ENCODE data around the gene EPB41. TPM values are rescaled to one million over a fixed set of nuclear protein-coding genes. Genes with fewer than 3 reads are reported as not detected.

EPB41 gene
- total and polyA plus RNA-seq, 2 of the 8 experiments (the other 6 are each of a cell fraction or from before 2014, with no cell fraction given): 36.7 to 109 TPM

GRCh38 chr1:29167904-29168303 lies 253.5 kb downstream of the EPB41 start:
- CTCF ChIA-PET (ENCODE audit: partially characterized antibody): interaction anchor here (1.2 to 2.5 kb wide), 3 partner anchors 10 to 30 kb away, joined by 5 to 13 read pairs (median 12); no protein-coding TSS in a partner anchor
- no peak for FAIRE-seq
- POLR2A ChIA-PET (ENCODE audit: partially characterized antibody): interaction anchor here (0.6 to 9.0 kb wide), 7 partner anchors 9 to 99 kb away, joined by 3 to 105 read pairs (median 4); partner anchors contain the start of gene SRSF4
- no peak for TF ChIP-seq SIX5 (IDR thresholded peaks at IDR 0.05; ENCODE audit: low read depth, low read length)
- TF ChIP-seq CHD1 (IDR thresholded peaks at IDR 0.05; ENCODE audit: low read depth, low read length): no peak
- TF ChIP-seq EZH2 (IDR thresholded peaks at IDR 0.05; ENCODE audit: low read depth, low read length, severe bottlenecking): no peak
- no peak for TF ChIP-seq ATF3 (IDR thresholded peaks at IDR 0.05; ENCODE audit: insufficient read depth, low read depth, low read length)
- TF ChIP-seq ASH2L (IDR thresholded peaks at IDR 0.05; ENCODE audit: low read length): no peak
- TF ChIP-seq HDAC6 (IDR thresholded peaks at IDR 0.05; ENCODE audit: low read depth, low read length): no peak
- no peak for TF ChIP-seq POU5F1 (IDR thresholded peaks at IDR 0.05; ENCODE audit: low read depth, low read length)
- TF ChIP-seq E2F6 (IDR thresholded peaks at IDR 0.05): no peak
- TF ChIP-seq CHD2 (IDR thresholded peaks at IDR 0.05; ENCODE audit: low read length): no peak
- no peak for TF ChIP-seq POLR2AphosphoS5 (IDR thresholded peaks at IDR 0.05; ENCODE audit: low read depth, low read length)

More at GRCh38 chr1:29167904-29168303, 253.5 kb downstream of the EPB41 start:
- Histone ChIP-seq H4K91ac (replicated peaks; ENCODE audit: insufficient read length, low read length) (no peak overlapping the region), H4K20me1 (replicated peaks in 1 of 2; ENCODE audit: control insufficient read depth in 1 of 2, insufficient read depth in 2 of 2, low read length in 2 of 2) (peaks cover 11 to 15% of the 10 kb centered on the region in 2 experiments), H3K23ac (ENCODE audit: insufficient read length) (no peak overlapping the region), H3K79me2 (ENCODE audit: control insufficient read depth in 1 of 2, insufficient read depth in 2 of 2, low read length in 2 of 2) (peaks cover 17 to 88% of the 10 kb centered on the region in 2 experiments), H3K9ac (replicated peaks in 1 of 4; ENCODE audit: extremely low read depth in 1 of 4, low read depth in 3 of 4, low read length in 3 of 4) (no peak overlapping the region), H2BK120ac (replicated peaks; ENCODE audit: low read depth, low read length) (no peak overlapping the region), H2BK12ac (ENCODE audit: low read depth, low read length) (no peak overlapping the region), H2BK15ac (ENCODE audit: low read length) (no peak overlapping the region), H3K4me2 (ENCODE audit: insufficient read depth in 1 of 2, low read depth in 2 of 2, low read length in 2 of 2) (no peak overlapping the region), H3K4me1 (replicated peaks in 1 of 4; ENCODE audit: control insufficient read depth in 3 of 4, insufficient read depth in 4 of 4, low read length in 3 of 4) (peaks cover 12 to 31% (median 18%) of the 10 kb centered on the region in 4 experiments), H3K4ac (replicated peaks; ENCODE audit: insufficient read length, low read depth, low read length) (no peak overlapping the region), H3K18ac (ENCODE audit: extremely low read depth, low read length) (no peak overlapping the region), H2AFZ (ENCODE audit: low read length) (no peak overlapping the region), H3K27ac (ENCODE audit: low read depth, low read length) (no peak overlapping the region), H3K23me2 (ENCODE audit: low read depth, low read length) (no peaks in the 10 kb centered on the region), H2AK5ac (ENCODE audit: low read depth, low read length) (no peak overlapping the region), H3K79me1 (ENCODE audit: low read depth, low read length) (no peaks in the 10 kb centered on the region), H4K8ac (ENCODE audit: extremely low read depth, insufficient read depth, low read length) (no peak overlapping the region), H2BK5ac (ENCODE audit: low read depth, low read length) (no peak overlapping the region), H3K4me3 (ENCODE audit: extremely low read depth in 1 of 4, insufficient read depth in 2 of 4, low read depth in 3 of 4, low read length in 4 of 4) (no peak overlapping the region), H3K56ac (replicated peaks; ENCODE audit: insufficient read length, low read depth, low read length) (no peak overlapping the region), H3K27me3 (replicated peaks in 1 of 4; ENCODE audit: control insufficient read depth in 3 of 4, extremely low read depth in 1 of 4, insufficient read depth in 3 of 4, low read length in 3 of 4) (no peaks in the 10 kb centered on the region), H3K36me3 (ENCODE audit: control insufficient read depth in 2 of 4, insufficient read depth in 4 of 4, low read length in 3 of 4) (peaks cover 0 to 14% (median 0%) of the 10 kb centered on the region in 4 experiments; a peak in 2 of 8 replicates), H4K5ac (ENCODE audit: insufficient read length, low read depth, low read length) (no peak overlapping the region), H3K14ac (ENCODE audit: insufficient read length) (no peak overlapping the region), H2BK20ac (ENCODE audit: low read length) (no peak overlapping the region), H3K9me3 (ENCODE audit: insufficient read depth in 2 of 2, low read depth in 1 of 2, low read length in 1 of 2) (no peaks in the 10 kb centered on the region)
- DNase-seq (ENCODE audit: low read depth in 1 of 2, low spot score in 2 of 2): no peak
- WGBS, 2 experiments (ENCODE audit: extremely low coverage in 1 of 2, insufficient coverage in 1 of 2, insufficient read length in 1 of 2, insufficient replicate concordance in 2 of 2, low coverage in 1 of 2, low lambda C conversion rate in 2 of 2, missing lambda C conversion rate in 1 of 2): 100% methylated on average over 9 of the region's 9 CpGs; no CpG with 5 or more reads in 1 of the 2 experiments
